ENCODE data around the gene RGCC.

Gene RGCC

DNA sequence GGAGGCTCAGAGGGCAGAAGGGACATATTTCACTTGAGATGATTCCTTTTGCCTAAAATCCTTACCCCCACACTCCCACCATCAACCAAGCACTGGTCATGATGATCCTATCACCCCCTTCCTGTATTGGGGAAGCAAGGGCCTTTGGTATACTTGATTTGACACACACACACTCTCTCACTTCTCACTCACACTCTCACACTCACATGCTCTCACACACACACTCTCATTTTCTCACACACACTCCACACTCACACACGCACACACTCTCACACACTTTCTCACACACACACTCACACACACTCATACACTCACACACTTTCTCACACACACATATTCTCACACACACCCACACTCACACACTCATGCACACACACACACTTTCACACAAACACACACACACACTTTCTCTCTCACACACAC lies 8.6 kb downstream of the RGCC start:
- TF ChIP-seq TAF1 (IDR thresholded peaks at IDR 0.05; ENCODE audit: borderline replicate concordance, insufficient read depth, low read length) = no peak
- no peak for TF ChIP-seq POLR2AphosphoS5 (IDR thresholded peaks at IDR 0.05; ENCODE audit: low read depth, low read length)
- TF ChIP-seq FOXP2 (optimal IDR thresholded peaks at IDR 0.05; ENCODE audit: borderline replicate concordance, extremely low read depth, extremely low read length, insufficient read depth) = no peak
- no peak for TF ChIP-seq SIN3A (IDR thresholded peaks at IDR 0.05; ENCODE audit: borderline replicate concordance, insufficient read depth, low read length)
- TF ChIP-seq, protein P1, sequence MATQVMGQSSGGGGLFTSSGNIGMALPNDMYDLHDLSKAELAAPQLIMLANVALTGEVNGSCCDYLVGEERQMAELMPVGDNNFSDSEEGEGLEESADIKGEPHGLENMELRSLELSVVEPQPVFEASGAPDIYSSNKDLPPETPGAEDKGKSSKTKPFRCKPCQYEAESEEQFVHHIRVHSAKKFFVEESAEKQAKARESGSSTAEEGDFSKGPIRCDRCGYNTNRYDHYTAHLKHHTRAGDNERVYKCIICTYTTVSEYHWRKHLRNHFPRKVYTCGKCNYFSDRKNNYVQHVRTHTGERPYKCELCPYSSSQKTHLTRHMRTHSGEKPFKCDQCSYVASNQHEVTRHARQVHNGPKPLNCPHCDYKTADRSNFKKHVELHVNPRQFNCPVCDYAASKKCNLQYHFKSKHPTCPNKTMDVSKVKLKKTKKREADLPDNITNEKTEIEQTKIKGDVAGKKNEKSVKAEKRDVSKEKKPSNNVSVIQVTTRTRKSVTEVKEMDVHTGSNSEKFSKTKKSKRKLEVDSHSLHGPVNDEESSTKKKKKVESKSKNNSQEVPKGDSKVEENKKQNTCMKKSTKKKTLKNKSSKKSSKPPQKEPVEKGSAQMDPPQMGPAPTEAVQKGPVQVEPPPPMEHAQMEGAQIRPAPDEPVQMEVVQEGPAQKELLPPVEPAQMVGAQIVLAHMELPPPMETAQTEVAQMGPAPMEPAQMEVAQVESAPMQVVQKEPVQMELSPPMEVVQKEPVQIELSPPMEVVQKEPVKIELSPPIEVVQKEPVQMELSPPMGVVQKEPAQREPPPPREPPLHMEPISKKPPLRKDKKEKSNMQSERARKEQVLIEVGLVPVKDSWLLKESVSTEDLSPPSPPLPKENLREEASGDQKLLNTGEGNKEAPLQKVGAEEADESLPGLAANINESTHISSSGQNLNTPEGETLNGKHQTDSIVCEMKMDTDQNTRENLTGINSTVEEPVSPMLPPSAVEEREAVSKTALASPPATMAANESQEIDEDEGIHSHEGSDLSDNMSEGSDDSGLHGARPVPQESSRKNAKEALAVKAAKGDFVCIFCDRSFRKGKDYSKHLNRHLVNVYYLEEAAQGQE (IDR thresholded peaks at IDR 0.05; ENCODE audit: insufficient read depth in 1 of 2, low read depth in 2 of 2, low read length in 2 of 2) = no peak

DNA sequence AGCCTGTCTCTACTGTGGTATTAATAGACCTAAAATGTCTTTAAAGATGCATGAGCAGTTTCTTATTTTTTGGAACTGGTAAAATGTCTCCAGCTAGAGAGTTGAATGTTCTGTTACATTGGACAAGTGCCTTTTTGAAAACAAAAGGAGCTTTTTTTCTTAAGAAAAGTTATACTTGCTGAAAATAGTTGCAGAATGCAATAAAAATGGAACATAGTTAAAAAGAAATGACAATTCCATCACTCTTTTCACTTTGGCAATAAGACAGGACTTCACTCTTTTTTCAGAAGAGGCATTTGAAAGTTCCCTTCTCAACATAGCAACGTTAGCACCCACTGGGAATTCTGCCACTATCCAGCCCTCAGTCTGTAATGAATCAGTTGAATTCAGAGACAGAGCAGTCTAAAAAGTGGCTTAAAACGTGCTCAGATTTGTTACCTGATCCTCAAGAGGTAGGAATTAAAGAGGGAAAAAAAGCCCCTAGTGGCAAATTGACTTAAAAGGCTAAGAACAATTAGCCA lies 10.1 kb downstream of the RGCC start:
- TF ChIP-seq, protein P1 (IDR thresholded peaks at IDR 0.05; ENCODE audit: insufficient read depth in 1 of 2, low read depth in 2 of 2, low read length in 2 of 2) = no peak
- TF ChIP-seq SIN3A (IDR thresholded peaks at IDR 0.05; ENCODE audit: borderline replicate concordance, insufficient read depth, low read length) = no peak
- no peak for TF ChIP-seq TAF1 (IDR thresholded peaks at IDR 0.05; ENCODE audit: borderline replicate concordance, insufficient read depth, low read length)
- TF ChIP-seq FOXP2 (optimal IDR thresholded peaks at IDR 0.05; ENCODE audit: borderline replicate concordance, extremely low read depth, extremely low read length, insufficient read depth) = no peak
- TF ChIP-seq POLR2AphosphoS5 (IDR thresholded peaks at IDR 0.05; ENCODE audit: low read depth, low read length) = no peak

DNA sequence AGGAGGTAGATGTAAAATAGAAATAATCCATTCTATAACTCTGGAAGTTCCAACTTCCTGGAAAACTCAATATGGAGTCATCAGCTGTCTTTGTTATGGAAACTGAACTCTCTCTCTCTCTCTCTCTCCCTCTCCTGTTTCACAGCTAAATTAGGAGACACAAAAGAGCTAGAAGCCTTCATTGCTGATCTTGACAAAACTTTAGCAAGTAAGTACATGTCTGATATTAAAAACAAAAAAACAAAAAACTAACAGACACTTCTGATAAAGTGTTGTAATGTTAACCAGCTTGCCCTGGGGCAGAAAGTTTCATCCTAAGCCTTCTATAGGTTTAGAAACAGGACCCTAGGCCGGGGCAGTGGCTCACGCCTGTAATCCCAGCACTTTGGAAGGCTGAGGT lies 11.3 kb downstream of the RGCC start:
- TF ChIP-seq TAF1 (IDR thresholded peaks at IDR 0.05; ENCODE audit: borderline replicate concordance, insufficient read depth, low read length) (no peak), SIN3A (IDR thresholded peaks at IDR 0.05; ENCODE audit: borderline replicate concordance, insufficient read depth, low read length) (no peak), POLR2AphosphoS5 (IDR thresholded peaks at IDR 0.05; ENCODE audit: low read depth, low read length) (no peak), FOXP2 (optimal IDR thresholded peaks at IDR 0.05; ENCODE audit: borderline replicate concordance, extremely low read depth, extremely low read length, insufficient read depth) (no peak)
- TF ChIP-seq, protein P1 (IDR thresholded peaks at IDR 0.05; ENCODE audit: insufficient read depth in 1 of 2, low read depth in 2 of 2, low read length in 2 of 2) = no peak

DNA sequence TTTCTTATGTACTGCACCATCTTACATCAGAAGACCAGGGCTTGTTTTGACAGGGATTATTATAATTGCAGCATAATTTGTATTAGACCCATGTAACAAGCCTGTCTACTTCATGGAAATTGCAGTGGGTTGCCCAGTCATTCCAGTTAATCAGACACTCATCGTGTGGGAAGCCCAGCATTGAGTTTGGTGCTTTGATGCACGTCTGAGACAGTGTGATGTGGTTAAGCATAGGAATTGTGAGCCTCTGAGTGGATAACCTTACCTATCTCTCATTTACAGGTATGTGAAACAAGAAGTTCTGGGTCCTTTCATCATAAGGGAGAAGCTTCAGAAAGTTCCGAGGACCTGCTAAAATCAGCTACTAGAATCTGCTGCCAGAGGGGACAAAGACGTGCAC lies 12.8 kb downstream of the RGCC start:
- TF ChIP-seq POLR2AphosphoS5 (IDR thresholded peaks at IDR 0.05; ENCODE audit: low read depth, low read length) (no peak), FOXP2 (optimal IDR thresholded peaks at IDR 0.05; ENCODE audit: borderline replicate concordance, extremely low read depth, extremely low read length, insufficient read depth) (no peak), SIN3A (IDR thresholded peaks at IDR 0.05; ENCODE audit: borderline replicate concordance, insufficient read depth, low read length) (no peak), TAF1 (IDR thresholded peaks at IDR 0.05; ENCODE audit: borderline replicate concordance, insufficient read depth, low read length) (no peak)
- TF ChIP-seq, protein P1 (IDR thresholded peaks at IDR 0.05; ENCODE audit: insufficient read depth in 1 of 2, low read depth in 2 of 2, low read length in 2 of 2) = no peak

DNA sequence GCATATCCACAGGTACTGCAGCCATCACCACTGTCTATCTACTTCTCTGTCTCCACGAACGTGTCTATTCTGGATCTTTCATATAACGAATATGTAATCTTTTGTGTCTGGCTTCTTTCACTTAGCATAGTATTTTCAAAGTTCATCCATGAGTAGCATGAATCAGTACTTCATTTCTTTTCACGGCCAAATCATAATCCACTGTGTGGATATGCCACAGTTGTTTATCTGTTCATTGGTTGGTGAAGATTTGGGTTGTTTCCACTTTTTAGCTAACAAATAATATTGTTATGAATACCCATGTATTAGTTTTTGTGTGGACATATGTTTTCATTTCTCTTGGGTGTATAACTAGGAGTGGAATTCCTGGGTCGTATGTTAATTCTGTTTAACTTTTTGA lies 14.4 kb downstream of the RGCC start:
- TF ChIP-seq, protein P1 (IDR thresholded peaks at IDR 0.05; ENCODE audit: insufficient read depth in 1 of 2, low read depth in 2 of 2, low read length in 2 of 2) = no peak
- TF ChIP-seq SIN3A (IDR thresholded peaks at IDR 0.05; ENCODE audit: borderline replicate concordance, insufficient read depth, low read length) = no peak
- no peak for TF ChIP-seq FOXP2 (optimal IDR thresholded peaks at IDR 0.05; ENCODE audit: borderline replicate concordance, extremely low read depth, extremely low read length, insufficient read depth)
- no peak for TF ChIP-seq TAF1 (IDR thresholded peaks at IDR 0.05; ENCODE audit: borderline replicate concordance, insufficient read depth, low read length)
- TF ChIP-seq POLR2AphosphoS5 (IDR thresholded peaks at IDR 0.05; ENCODE audit: low read depth, low read length) = no peak
